Spinal cord (tissue), 10 donors: ENCODE data around the gene MYL4. TPM values are rescaled to one million over a fixed set of nuclear protein-coding genes. Genes with fewer than 3 reads are reported as not detected.

ENCODE experiments used
- DNase-seq, 6 donors: peaks; one replicate each; pipeline versions ENCODE4 v3.0.0 to v3.0.0-alpha.2; 2013 to 2015; ENCODE audit warnings: low spot score in 6 of 6, low read depth in 4 of 6
- H3K27ac ChIP-seq: one replicate; pipeline ENCODE4 v1.5.1; 2013; ENCODE audit warnings: low read depth, low read length, control low read depth
- H3K27me3 ChIP-seq: one replicate; pipeline ENCODE4 v1.6.1; 2013; ENCODE audit warnings: low read length; ENCODE audit not compliant: control insufficient read depth, insufficient read depth
- H3K36me3 ChIP-seq: one replicate; pipeline ENCODE4 v1.6.1; 2013; ENCODE audit warnings: low read length; ENCODE audit not compliant: control insufficient read depth, insufficient read depth
- H3K4me1 ChIP-seq: one replicate; pipeline ENCODE4 v1.6.1; 2013; ENCODE audit warnings: low read length; ENCODE audit not compliant: control insufficient read depth, insufficient read depth
- H3K4me3 ChIP-seq: one replicate; pipeline ENCODE4 v1.5.1; 2013; ENCODE audit warnings: low read depth, low read length, control low read depth
- H3K9me3 ChIP-seq: one replicate; pipeline ENCODE4 v1.6.1; 2013; ENCODE audit warnings: low read length; ENCODE audit not compliant: control insufficient read depth, insufficient read depth
- WGBS: methylation state at CpG from one replicate; pipeline ENCODE4 v1.1.5; 2013; ENCODE audit warnings: missing lambda C conversion rate; ENCODE audit not compliant: insufficient coverage; 5-methylcytosine and 5-hydroxymethylcytosine counted together
- polyA plus RNA-seq, 2 donors: library from polyadenylated mRNA; unstranded; fragments of 120-200 nt; gene quantifications; one replicate each; pipeline ENCODE4 v1.2.1, GENCODE V29; 2013; ENCODE audit not compliant: insufficient read length in 2 of 2
- total RNA-seq, 2 donors: library from RNA; depleted of rRNA in 1 of 2; stranded (reverse); fragments of 120-200 nt in 1 of 2; fragments of >200 nt in 1 of 2; gene quantifications; one replicate each; pipeline versions ENCODE4 v1.2.3 to v1.2.4, GENCODE V29; 2013 to 2014
- donor health status: healthy.

The MYL4 gene
- total and polyA plus RNA-seq, 4 donors: 1.5 to 12.5 (median 4.7) TPM

- Histone ChIP-seq H3K4me3 (no peak overlapping the region), H3K27me3 (no peaks in the 10 kb centered on the region), H3K9me3 (no peaks in the 10 kb centered on the region), H3K27ac (no peak overlapping the region), H3K4me1 (peaks cover 8% of the 10 kb centered on the region), H3K36me3 (no peaks in the 10 kb centered on the region)
- no CpG with 5 or more reads among the region's 4 CpGs for WGBS
- no peak for DNase-seq
Observed at GRCh38 chr17:47190243-47190642, 18.9 kb upstream of the MYL4 start.

GRCh38 chr17:47190770-47191169 is 18.4 kb upstream of the MYL4 start:
- no peak overlapping the region for H3K27ac ChIP-seq
- peaks cover 8% of the 10 kb centered on the region for H3K4me1 ChIP-seq
- WGBS: 100% methylated on average over 1 of the region's 1 CpG
- no peaks in the 10 kb centered on the region for H3K9me3 ChIP-seq
- no peak overlapping the region for H3K4me3 ChIP-seq
- H3K36me3 ChIP-seq: no peaks in the 10 kb centered on the region
- no peaks in the 10 kb centered on the region for H3K27me3 ChIP-seq
- DNase-seq: no peak

GRCh38 chr17:47192554-47192953 is 16.6 kb upstream of the MYL4 start:
- Histone ChIP-seq H3K27me3 (no peaks in the 10 kb centered on the region), H3K36me3 (no peaks in the 10 kb centered on the region), H3K4me3 (no peak overlapping the region), H3K4me1 (peaks cover 3% of the 10 kb centered on the region), H3K27ac (no peak overlapping the region), H3K9me3 (no peaks in the 10 kb centered on the region)
- DNase-seq: no peak
- 94% methylated on average over 4 of the region's 6 CpGs for WGBS

- H3K36me3 ChIP-seq: no peaks in the 10 kb centered on the region
- peaks cover 3% of the 10 kb centered on the region for H3K4me1 ChIP-seq
- 100% methylated on average over 3 of the region's 4 CpGs for WGBS
- H3K27ac ChIP-seq: no peak overlapping the region
- no peak overlapping the region for H3K4me3 ChIP-seq
- H3K27me3 ChIP-seq: no peaks in the 10 kb centered on the region
- no peak for DNase-seq
- H3K9me3 ChIP-seq: no peaks in the 10 kb centered on the region
Observed at GRCh38 chr17:47193931-47194511, 15.1 kb upstream of the MYL4 start.

- H3K27ac ChIP-seq: no peak overlapping the region
- DNase-seq: no peak
- no peaks in the 10 kb centered on the region for H3K27me3 ChIP-seq
- H3K4me3 ChIP-seq: no peak overlapping the region
- no peaks in the 10 kb centered on the region for H3K4me1 ChIP-seq
- H3K36me3 ChIP-seq: no peaks in the 10 kb centered on the region
- H3K9me3 ChIP-seq: no peaks in the 10 kb centered on the region
Observed at GRCh38 chr17:47197821-47198220, 11.3 kb upstream of the MYL4 start.

GRCh38 chr17:47199627-47200324 is 9.4 kb upstream of the MYL4 start:
- Histone ChIP-seq H3K27ac (no peak overlapping the region), H3K9me3 (no peaks in the 10 kb centered on the region), H3K4me3 (no peak overlapping the region), H3K36me3 (no peaks in the 10 kb centered on the region), H3K4me1 (no peaks in the 10 kb centered on the region), H3K27me3 (no peaks in the 10 kb centered on the region)
- 93% methylated on average over 5 of the region's 8 CpGs for WGBS
- DNase-seq: no peak

- Histone ChIP-seq H3K4me3 (no peak overlapping the region), H3K4me1 (no peaks in the 10 kb centered on the region), H3K36me3 (no peaks in the 10 kb centered on the region), H3K9me3 (no peaks in the 10 kb centered on the region), H3K27me3 (no peaks in the 10 kb centered on the region), H3K27ac (no peak overlapping the region)
- WGBS: 60% methylated on average over 3 of the region's 4 CpGs
- DNase-seq: no peak
Observed at GRCh38 chr17:47200325-47200664, 8.9 kb upstream of the MYL4 start.

GRCh38 chr17:47201166-47201565 is 8.0 kb upstream of the MYL4 start:
- Histone ChIP-seq H3K27ac (no peak overlapping the region), H3K27me3 (no peaks in the 10 kb centered on the region), H3K4me3 (no peak overlapping the region), H3K9me3 (no peaks in the 10 kb centered on the region), H3K36me3 (no peaks in the 10 kb centered on the region), H3K4me1 (no peaks in the 10 kb centered on the region)
- WGBS: 40% methylated on average over 1 of the region's 4 CpGs
- DNase-seq: no peak

- Histone ChIP-seq H3K27me3 (no peaks in the 10 kb centered on the region), H3K36me3 (no peaks in the 10 kb centered on the region), H3K4me3 (no peak overlapping the region), H3K27ac (no peak overlapping the region), H3K9me3 (no peaks in the 10 kb centered on the region), H3K4me1 (no peaks in the 10 kb centered on the region)
- WGBS: 100% methylated on average over 3 of the region's 6 CpGs
- no peak for DNase-seq
Observed at GRCh38 chr17:47203984-47204721, 5.0 kb upstream of the MYL4 start.
